Measurements from ENCODE around the gene GDE1. TPM values are rescaled to one million over a fixed set of nuclear protein-coding genes. Genes with fewer than 3 reads are reported as not detected.

Gene GDE1
- total RNA-seq, 1 donor from 2014 or later, result 89.1 TPM

DNA sequence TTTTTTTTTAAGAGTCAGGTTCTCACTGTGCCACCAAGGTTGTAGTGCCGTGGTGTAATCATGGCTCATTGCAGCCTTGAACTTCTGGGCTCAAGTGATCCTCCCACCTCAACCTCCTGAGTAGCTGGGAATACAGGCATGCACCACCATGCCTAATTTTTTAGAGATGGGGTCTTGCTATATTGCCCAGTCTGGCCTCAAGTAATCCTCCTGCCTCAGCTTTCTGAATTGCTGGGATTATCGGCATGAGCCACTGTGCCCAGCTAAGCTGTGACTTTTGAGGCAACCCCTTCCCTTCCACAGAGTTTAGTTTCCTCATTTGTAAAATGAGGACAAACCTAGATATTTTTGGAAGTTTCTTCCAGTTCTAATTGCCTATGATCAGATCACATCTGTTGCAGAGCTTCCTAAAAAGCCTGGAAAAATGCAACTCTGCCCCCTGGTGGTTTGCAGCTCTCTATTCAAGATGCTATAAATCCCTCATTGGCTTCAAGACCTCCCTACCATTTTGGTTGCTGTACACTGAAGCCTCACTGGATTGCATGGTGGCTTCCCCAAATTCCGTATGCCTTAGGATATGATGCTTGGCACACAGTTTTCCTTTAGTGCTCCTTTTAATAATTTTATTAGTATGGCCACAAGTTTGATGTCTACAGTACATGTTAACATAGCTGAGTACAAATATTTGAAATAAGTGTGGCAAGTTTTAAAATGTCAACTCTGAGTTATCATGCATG lies 19.3 kb downstream of the GDE1 start:
- intact Hi-C loops (cut with DNase I), result loop anchor here (1.0 kb wide), 1 partner anchor 416 kb away; no protein-coding TSS in a partner anchor

DNA sequence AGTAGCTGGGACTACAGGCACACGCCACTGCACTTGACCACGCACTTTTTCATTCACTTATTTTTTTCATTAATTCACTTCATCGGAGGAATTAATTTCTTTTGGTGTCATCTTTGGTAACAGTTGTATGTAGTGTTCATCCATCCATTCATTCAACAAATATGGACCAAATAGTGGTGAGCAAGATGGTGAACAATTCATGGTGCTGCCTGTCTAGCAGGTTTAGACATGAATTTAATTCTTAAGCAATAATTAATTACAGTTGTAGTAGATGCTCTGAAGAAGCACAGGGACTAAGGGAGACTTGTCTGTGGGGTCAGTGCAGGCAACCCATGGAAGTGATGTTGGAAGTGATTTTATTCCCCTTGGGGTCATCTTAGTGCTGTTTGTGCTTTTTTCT lies 22.4 kb downstream of the GDE1 start:
- intact Hi-C loops (cut with DNase I), result no loop called here

More for the DNA sequence above, 19.3 kb downstream of the GDE1 start:
- no peak for DNase-seq (ENCODE audit: low spot score)

DNA sequence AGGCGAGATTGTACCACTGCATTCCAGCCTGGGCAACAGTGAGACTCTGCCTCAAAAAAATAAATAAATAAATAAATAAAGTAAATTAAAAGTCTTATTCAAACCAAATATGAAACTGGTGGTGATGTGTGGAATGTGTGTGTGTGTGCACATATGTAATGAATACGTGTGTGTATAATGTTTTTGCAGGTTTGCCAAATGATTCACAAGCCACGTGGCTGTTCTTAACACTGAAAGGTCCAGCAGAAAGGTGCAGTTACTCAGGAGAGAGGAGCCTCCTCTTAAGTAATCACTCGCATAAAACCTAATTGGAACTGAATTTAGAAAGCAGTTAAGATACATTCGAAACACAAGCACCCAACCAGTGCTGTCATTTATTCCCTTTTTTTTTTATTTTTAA lies 22.9 kb downstream of the GDE1 start:
- intact Hi-C loops (cut with DNase I), result no loop called here

More for the DNA sequence above, 22.4 kb downstream of the GDE1 start:
- no peak for DNase-seq (ENCODE audit: low spot score)

DNA sequence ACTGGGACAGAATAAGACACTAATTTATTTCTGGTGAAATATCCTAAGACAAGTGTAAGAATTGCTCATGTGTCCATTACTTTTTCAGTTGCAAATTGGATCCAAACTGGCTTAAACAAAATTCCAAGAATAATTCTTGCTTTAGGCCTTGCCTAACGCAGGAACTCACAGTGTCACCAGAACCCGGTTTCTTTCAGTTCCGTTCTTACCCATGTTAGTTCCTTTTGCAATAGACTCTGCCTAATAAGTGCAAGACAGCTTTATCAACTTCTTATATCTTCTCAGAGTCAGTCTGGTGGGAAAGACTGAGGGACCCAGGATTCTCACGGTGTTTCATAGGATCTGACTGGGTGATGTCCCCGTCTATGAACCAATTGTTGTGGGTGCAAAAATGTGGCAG lies 24.7 kb downstream of the GDE1 start:
- no peak for DNase-seq (ENCODE audit: low spot score)
- intact Hi-C loops (cut with DNase I), result no loop called here

More for the DNA sequence above, 22.9 kb downstream of the GDE1 start:
- no peak for DNase-seq (ENCODE audit: low spot score)

DNA sequence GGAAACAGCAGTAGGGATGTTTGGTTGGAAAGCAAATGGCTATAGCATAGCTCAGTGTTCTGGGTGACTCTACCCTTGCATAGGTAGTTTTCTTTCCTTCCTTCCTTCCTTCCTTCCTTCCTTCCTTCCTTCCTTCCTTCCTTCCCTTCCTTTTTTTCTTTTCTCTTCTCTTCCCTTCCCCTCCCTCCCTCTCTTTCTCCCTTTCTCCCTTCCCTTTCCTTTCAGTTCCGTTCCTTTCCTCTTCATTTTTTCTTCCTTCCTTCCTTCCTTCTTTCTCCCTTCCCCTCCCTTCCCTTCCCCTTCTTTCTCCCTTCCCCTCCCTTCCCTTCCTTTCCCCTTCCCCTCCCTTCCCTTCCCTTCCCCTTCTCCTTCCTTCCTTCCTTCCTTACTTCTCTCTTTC lies 31.3 kb downstream of the GDE1 start:
- DNase-seq (ENCODE audit: low spot score), result no peak
- intact Hi-C loops (cut with DNase I), result no loop called here

DNA sequence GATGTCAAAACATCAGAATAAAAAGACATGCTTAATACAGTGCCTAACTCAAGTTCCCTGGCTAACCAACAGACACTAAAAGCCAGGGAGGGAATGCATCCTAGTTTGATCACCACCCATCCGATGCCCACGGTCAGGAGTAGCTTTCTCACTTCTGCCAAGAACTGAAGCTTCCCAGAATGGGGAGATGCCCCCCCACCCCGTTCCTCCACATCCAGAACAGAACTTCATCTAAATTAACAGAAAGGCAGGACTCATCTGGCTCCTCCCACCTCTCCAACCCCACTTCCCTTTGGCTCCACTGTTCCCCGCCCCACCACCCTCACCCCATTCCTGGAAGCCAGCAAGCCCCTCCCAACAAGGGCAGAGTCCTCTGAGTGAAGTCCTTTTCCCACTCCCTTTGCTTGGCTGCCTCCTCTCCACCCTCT lies 33.7 kb downstream of the GDE1 start:
- intact Hi-C loops (cut with DNase I), result no loop called here
- no peak for DNase-seq (ENCODE audit: low spot score)

DNA sequence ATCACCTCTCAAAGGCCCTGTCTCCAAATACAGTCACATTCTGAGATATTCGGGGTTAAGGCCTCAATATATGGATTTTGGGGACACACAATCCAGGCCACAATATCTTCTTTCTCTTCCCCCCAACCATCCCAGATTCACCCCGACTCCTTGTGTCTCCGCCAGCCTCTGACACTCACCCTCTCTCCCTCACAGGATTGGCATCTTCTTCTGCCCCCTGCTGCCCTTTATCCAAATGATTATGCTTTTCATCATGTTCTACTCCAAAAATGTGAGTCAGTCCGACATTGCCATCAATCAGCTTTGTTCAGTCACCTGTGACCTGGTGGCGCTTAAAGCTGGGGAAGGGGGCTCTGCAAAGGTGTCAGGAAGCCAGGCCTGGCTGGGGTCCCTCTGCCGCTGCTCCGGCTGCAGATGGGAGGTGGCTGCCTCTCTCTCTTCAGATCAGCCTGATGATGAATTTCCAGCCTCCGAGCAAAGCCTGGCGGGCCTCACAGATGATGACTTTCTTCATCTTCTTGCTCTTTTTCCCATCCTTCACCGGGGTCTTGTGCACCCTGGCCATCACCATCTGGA lies 35.1 kb downstream of the GDE1 start:
- intact Hi-C loops (cut with DNase I), result no loop called here
- DNase-seq (ENCODE audit: low spot score), result no peak

DNA sequence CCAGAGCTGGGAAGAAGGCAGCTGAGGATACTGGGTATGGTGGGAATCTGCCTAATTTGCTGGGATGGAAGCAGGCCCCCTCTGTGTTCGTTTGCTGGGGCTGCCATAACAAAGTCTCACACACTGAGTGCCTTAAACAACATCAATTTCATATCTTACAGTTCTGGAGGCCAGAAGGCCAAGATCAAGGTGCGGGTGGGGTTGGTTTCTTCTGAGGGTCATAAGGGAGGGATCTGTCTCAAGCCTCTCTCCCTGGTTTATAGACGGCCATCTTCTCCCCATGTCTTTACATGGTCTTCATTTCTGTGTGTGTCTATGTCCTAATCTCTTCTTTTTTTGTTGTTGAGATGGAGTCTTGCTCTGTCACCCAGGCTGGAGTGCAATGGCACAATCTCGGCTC lies 35.8 kb downstream of the GDE1 start:
- DNase-seq (ENCODE audit: low spot score), result no peak
- intact Hi-C loops (cut with DNase I), result no loop called here

DNA sequence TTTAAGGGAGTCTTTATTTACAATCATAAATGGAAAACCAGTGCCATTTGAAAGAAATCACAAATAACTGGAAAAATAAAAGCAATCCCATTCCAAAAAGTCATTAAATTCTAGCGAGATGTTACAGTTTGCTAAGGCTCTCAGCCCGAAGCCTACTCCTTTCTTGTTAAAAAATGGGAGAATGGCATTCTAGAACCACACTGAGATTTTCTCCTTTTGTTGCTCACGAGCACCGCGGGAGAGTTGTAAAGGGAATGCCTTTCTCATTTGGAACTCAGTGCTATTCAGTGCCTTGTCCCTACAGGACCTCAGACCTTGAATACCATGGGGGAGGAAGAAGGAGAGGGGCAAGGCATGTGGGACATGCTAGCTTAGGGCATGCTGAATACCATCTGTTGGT lies 36.3 kb downstream of the GDE1 start:
- intact Hi-C loops (cut with DNase I), result no loop called here
- no peak for DNase-seq (ENCODE audit: low spot score)

DNA sequence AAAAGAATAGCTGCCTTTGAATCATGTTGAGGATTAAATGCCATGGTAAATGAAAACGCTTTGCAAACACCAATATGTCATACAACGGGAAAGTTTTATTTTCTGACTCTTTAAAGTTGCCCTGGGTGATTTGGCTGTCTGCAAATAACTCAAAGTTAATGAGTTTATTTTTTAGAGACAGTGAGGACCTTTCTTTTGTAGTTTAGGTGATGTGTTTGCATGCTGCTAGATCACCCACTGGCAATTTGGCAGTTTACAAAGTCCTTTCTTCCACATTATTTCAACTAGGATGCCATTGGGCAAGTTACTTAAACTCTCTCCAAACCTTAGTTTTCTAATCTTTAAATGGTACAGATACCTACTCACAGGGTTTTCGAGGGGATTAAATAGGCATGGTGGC lies 37.8 kb downstream of the GDE1 start:
- no peak for DNase-seq (ENCODE audit: low spot score)
- intact Hi-C loops (cut with DNase I), result no loop called here

DNA sequence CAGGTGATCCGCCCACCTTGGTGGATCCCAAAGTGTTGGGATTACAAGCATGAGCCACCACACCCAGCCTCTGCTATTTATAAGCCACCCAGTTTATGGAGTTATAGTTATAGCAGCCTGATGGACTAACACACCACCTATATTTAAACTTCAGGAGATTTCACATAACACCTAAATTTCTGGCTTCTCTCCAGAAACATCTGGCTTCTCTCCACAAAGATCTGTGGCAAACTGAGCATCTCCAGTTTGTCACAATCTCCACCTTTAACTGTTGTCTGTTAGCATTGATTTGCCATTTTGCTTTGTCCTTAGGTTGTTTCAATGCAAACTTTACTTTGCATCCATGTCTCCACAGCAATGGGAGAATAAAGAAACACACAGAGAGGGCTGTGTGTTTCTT lies 39.6 kb downstream of the GDE1 start:
- DNase-seq (ENCODE audit: low spot score), result no peak

DNA sequence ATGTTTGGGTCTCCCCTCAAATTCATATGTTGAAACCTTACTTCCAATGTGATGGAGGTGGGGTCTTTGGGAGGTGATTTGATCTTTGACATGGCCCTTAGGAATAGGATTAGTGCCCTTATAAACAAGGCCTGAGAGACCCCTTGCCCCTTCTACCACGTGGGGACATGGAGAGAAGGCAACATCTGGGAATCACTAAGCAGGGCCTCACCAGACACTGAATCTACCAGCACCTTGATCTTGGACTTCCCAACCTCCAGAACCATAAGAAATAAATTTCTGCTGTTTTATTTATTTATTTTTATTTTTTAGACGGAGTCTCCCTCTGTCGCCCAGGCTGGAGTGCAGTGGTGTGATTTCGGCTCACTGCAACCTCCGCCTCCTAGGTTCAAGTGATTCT lies 40.1 kb downstream of the GDE1 start:
- no peak for DNase-seq (ENCODE audit: low spot score)
- intact Hi-C loops (cut with DNase I), result no loop called here

More for the DNA sequence above, 39.6 kb downstream of the GDE1 start:
- intact Hi-C loops (cut with DNase I), result no loop called here

DNA sequence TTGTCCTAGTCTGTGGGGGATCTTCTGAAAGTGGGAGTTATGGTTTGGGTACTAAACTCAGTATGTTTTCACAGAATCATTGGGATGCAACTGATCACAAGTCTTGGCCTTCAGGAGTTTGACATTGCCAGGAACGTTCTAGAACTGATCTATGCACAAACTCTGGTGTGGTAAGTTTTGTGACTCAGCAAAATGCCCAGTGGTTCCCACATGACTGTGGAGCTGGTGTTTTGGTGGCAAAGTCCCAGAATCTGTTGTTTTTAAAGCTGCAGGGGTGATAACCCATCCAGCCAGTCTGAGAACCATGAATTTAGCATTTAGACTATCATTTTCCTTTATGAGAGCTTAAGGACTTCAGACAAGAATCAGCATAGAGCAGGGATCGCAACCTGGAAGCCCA lies 40.6 kb downstream of the GDE1 start:
- no peak for DNase-seq (ENCODE audit: low spot score)
- intact Hi-C loops (cut with DNase I), result no loop called here

DNA sequence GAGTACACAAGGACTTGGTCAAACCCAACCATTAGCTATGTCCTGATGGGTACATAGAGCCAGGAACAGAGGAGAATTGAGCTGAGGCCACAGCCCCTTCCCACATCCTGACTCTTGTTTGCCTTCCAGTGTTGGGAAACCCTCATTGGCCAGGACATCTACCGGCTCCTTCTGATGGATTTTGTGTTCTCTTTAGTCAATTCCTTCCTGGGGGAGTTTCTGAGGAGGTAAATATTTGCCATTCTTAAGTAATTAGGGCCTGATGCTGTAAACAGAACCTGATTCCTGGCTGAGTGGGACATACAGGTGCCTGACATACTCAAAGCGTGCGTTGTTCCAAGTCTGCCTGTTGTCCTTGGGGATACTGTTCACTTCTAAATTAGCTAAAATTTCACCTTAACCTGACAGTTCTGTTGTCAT lies 42.6 kb downstream of the GDE1 start:
- no peak for DNase-seq (ENCODE audit: low spot score)
- intact Hi-C loops (cut with DNase I), result no loop called here

DNA sequence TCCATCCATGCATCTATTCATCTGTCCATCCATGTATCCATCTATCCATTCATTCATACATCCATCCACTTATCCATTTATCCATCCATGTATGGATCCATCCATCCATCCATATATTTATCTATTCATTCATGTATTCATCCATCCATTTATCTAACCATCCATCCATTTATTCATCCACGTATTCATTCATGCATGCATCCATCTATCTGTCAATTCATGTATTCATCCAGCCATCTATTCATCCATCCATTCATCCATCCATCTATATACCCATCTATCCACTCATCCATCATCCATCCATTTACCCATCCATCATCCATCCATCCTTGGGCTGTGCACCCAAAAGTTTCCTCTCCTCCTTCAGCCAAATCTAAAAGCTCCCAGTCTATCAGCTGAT lies 43.4 kb downstream of the GDE1 start:
- DNase-seq (ENCODE audit: low spot score), result no peak
- intact Hi-C loops (cut with DNase I), result no loop called here

DNA sequence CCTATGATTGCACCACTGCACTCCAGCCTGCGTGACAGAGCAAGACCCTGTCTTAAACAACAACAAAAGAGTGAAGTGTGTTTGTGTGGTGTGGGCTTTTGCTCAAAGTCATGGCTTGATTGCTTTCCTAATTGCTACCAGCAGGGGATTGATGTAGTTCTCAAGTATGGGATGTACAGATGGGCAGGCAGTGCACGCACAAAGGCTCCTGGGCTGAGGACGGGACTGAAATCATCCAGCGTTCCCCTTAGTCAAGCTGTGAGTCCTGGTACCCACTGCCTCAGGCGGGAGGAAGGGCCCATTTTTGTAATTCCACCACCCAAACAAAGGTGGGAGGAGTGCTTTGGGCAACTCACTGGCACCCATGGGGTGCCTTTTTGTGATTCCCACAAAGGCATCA lies 47.3 kb downstream of the GDE1 start:
- intact Hi-C loops (cut with DNase I), result no loop called here
- no peak for DNase-seq (ENCODE audit: low spot score)

DNA sequence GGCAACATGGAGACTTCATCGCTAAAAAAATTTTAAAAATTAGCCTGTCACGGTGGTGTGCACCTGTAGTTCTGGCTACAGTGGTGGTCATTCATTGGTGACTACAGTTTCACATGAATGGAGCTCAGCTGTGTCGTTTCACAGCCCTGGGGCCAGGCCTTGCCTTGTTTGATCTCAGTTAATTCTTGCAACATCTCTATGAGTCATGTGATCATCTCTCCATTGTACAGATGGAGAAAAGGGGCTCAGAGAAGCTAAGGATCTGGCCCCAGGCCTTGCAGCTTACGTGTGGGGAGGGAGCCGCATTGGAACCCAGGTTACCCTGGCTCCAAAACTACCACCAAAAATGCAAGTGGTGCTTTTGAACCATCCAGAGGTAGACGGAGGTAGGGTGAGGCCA lies 49.4 kb downstream of the GDE1 start:
- DNase-seq (ENCODE audit: low spot score), result no peak
- intact Hi-C loops (cut with DNase I), result no loop called here

DNA sequence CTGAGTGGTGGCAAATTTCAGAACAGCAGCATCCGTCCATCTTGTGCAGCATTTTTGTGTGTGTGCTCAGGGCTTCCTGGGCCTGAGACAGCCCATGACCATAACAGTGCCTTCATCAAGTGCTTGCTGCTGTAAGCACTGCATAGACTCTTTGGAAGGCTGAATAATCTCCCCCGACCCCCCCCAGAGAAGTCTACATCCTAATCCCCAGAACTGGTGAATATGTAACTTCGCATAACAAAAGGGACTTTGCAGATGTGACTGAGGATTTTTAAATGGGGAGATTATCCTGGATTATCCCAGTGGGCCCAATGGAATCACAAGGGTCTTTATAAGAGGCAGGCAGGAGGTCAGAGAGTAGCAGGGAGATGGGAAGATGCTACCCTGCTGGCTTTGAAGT lies 53.6 kb downstream of the GDE1 start:
- DNase-seq (ENCODE audit: low spot score), result no peak
- intact Hi-C loops (cut with DNase I), result no loop called here

DNA sequence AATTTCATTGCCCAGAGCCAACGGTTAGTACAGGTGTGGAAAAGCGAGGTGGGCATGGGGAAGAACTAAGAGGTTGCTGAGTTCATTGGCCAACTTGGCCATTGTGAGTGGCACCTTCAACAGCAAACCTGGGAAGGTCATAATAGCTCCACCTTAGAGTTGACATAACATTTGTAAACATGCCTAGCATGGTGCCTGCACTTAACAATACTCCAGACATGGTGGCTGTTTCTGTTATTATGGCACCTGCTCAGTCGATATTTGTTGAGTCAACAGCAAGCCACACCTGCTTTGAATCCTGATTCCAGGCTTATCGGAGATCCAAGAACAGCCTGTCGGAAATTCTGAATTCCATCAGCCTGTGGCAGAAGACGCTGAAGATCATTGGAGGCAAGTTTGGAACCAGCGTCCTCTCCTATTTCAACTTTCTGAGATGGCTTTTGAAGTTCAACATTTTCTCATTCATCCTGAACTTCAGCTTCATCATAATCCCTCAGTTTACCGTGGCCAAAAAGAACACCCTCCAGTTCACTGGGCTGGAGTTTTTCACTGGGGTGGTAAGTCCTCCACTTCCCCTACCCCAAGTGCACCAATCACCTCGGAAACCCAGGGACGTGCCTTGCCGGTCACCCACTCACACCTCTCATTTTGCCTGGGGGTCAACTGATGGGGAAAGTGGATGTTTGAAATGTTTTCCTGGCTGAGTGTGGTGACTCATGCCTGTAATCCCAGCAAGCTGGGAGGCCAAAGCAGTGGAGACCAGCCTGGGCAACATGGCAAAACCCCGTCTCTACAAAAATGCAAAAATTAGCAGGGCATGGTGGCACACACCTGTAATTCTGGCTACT lies 58.2 kb downstream of the GDE1 start:
- intact Hi-C loops (cut with DNase I), result no loop called here
- no peak for DNase-seq (ENCODE audit: low spot score)

DNA sequence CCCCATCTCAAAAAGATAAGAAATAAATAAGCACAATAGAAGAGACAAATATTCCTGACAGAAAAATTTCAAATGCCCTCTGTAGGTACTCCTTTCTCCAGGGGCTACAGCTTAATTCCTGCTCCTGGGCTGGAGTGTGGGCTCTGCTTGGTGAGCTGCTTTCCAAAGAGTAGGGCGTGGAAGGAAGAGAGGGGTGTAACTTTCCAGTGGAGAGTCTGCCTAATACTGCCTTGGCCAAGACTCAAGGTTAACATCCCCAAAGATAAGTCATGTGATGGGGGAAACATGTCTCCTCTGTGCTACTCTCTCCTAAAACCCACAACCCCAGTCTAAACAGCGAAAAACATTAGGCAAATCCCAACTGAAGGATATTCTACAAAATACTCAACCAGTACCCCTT lies 61.5 kb downstream of the GDE1 start:
- no peak for DNase-seq (ENCODE audit: low spot score)
- intact Hi-C loops (cut with DNase I), result no loop called here

Data from cardiac septum (tissue), 1 donor.